Cardiac fibroblast (primary cell): ENCODE measurements around the gene FGF12.

Experiments
- DNase-seq, 2 donors: peaks; one replicate each; pipeline versions ENCODE4 v3.0.0 to v3.0.0-alpha.2; 2010; ENCODE audit warnings: low read depth in 2 of 2
- H3K4me3 ChIP-seq, 2 donors: replicated peaks in 1 of 2; 1 replicate in 1 of 2; 2 replicates in 1 of 2; pipeline ENCODE4 v1.5.1; 2011; ENCODE audit warnings: low read depth in 2 of 2, low read length in 2 of 2, mild to moderate bottlenecking in 2 of 2, moderate library complexity in 1 of 2
- CTCF ChIP-seq: IDR thresholded peaks from one replicate; pipeline ENCODE4 v1.5.1; 2011; ENCODE audit warnings: low read depth, mild to moderate bottlenecking, low read length, inconsistent platforms

The FGF12 gene

GRCh38 chr3:192397012-192397411, 330.3 kb downstream of the FGF12 start:
- no peak overlapping the region for H3K4me3 ChIP-seq
- TF ChIP-seq CTCF, result no peak
- no peak for DNase-seq

- TF ChIP-seq CTCF, result no peak
- no peak overlapping the region for H3K4me3 ChIP-seq
- no peak for DNase-seq
These were observed 331.8 kb downstream of the FGF12 start for GRCh38 chr3:192395506-192395905.

GRCh38 chr3:192392986-192393385, 334.4 kb downstream of the FGF12 start:
- no peak for DNase-seq
- no peak for TF ChIP-seq CTCF
- no peak overlapping the region for H3K4me3 ChIP-seq

GRCh38 chr3:192382861-192383260, 344.5 kb downstream of the FGF12 start:
- H3K4me3 ChIP-seq, result no peak overlapping the region
- DNase-seq, result no peak
- TF ChIP-seq CTCF, result no peak

DNA sequence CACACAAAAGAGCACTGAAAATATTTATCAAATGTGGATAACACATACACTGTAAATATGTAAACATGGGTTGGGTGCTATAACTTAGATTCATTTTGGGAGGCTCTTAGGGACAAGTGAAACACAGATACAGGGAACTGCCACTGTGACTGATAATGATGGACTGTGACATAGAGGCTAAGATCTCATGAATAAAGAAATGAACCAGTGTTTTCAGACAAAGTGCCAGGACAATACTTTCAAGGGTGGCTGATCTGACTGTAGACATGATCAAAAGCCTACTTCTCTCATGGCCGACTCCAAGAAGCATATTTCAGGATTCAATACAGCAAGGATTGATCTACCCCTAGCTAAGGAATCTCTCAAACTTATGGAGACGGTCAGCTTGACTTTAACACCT, 353.8 kb downstream of the FGF12 start:
- H3K4me3 ChIP-seq, result no peak overlapping the region
- DNase-seq, result no peak
- no peak for TF ChIP-seq CTCF

GRCh38 chr3:192373032-192373431, 354.3 kb downstream of the FGF12 start:
- DNase-seq, result no peak
- H3K4me3 ChIP-seq, result no peak overlapping the region
- TF ChIP-seq CTCF, result no peak

GRCh38 chr3:192372616-192373015, 354.7 kb downstream of the FGF12 start:
- H3K4me3 ChIP-seq, result no peak overlapping the region
- DNase-seq, result no peak
- no peak for TF ChIP-seq CTCF
